HCT116 (cell line): ENCODE results near the gene HJURP. TPM values are rescaled to one million over a fixed set of nuclear protein-coding genes. Genes with fewer than 3 reads are reported as not detected.

Experiments used
- ATAC-seq: fragments of 200-7000 bp; cut with Tn5 transposase; 2 replicates; pipeline ENCODE4 v1.9.1; 2020; ENCODE audit warnings: mild to moderate bottlenecking, moderate library complexity
- BruUV-seq: library from RNA; stranded (reverse); fragments of 400-500 nt; replicated peaks from 2 replicates; lab custom pipeline; 2021; lab: Mats Ljungman, UMichigan
- CTCF ChIA-PET: fragments of 300-600 bp; sonication (Branson Sonifier 250); formaldehyde crosslinking; loops from one replicate; lab custom pipeline; 2021; ENCODE audit warnings: antibody characterized with exemption; lab: Charles Lee
- POLR2A ChIA-PET: fragments of 300-600, 350-600 bp; sonication (Branson Sonifier 250); formaldehyde crosslinking; loops from one replicate; lab custom pipeline; 2021; ENCODE audit warnings: antibody characterized with exemption; lab: Charles Lee
- RAD21 ChIA-PET, 2 experiments: fragments of 300-600 bp; sonication (Branson Sonifier 250); formaldehyde crosslinking; loops; one replicate each; lab custom pipeline; 2023; ENCODE audit warnings: low total read pairs in 2 of 2; ENCODE audit not compliant: uncharacterized antibody in 2 of 2, unreplicated experiment in 2 of 2, low non-redundant PET in 1 of 2; lab: Charles Lee
- DNase-seq: peaks from one replicate; pipeline ENCODE4 v3.0.0-alpha.2; 2010; ENCODE audit warnings: low read depth, low spot score
- H2AFZ ChIP-seq: fragments of 200-600 bp; shearing (Covaris generic), sonication (generic); 2 replicates; pipeline ENCODE4 v1.6.1; 2017; ENCODE audit warnings: low read depth, mixed run types, mixed read lengths, antibody characterized with exemption, low read length; ENCODE audit not compliant: poor library complexity, severe bottlenecking
- H3K27ac ChIP-seq: 2 replicates; pipeline ENCODE4 v1.5.1; 2012; ENCODE audit warnings: low read depth, low read length
- H3K27me3 ChIP-seq: fragments of 200-600 bp; sonication (generic); 2 replicates; pipeline ENCODE4 v1.6.1; 2016; ENCODE audit warnings: mixed run types, low read length, mixed read lengths; ENCODE audit not compliant: insufficient read depth
- H3K36me3 ChIP-seq, 2 experiments: fragments of 200-500 bp in 1 of 2; fragments of 200-600 bp in 1 of 2; sonication (Bioruptor generic) in 1 of 2; sonication (generic) in 1 of 2; 2 replicates each; pipeline versions ENCODE4 v1.5.1 to v1.6.1; 2014 to 2016; ENCODE audit warnings: low read length in 2 of 2, inconsistent platforms in 1 of 2, mixed read lengths in 1 of 2, mixed run types in 1 of 2; ENCODE audit not compliant: insufficient read depth in 2 of 2, control insufficient read depth in 1 of 2
- H3K4me1 ChIP-seq, 2 experiments: fragments of 200-600 bp in 1 of 2; sonication (generic) in 1 of 2; 2 replicates each; pipeline versions ENCODE4 v1.5.1 to v1.6.1; 2012 to 2017; ENCODE audit warnings: low read length in 2 of 2, inconsistent platforms in 1 of 2, mild to moderate bottlenecking in 1 of 2, mixed read lengths in 1 of 2, mixed run types in 1 of 2, moderate library complexity in 1 of 2; ENCODE audit not compliant: insufficient read depth in 2 of 2, control insufficient read depth in 1 of 2
- H3K4me2 ChIP-seq: fragments of 200-600 bp; sonication (generic); 2 replicates; pipeline ENCODE4 v1.6.1; 2017; ENCODE audit warnings: mixed run types, low read length, mixed read lengths
- H3K4me3 ChIP-seq, 2 experiments: fragments of 200-600 bp in 1 of 2; sonication (generic) in 1 of 2; replicated peaks in 1 of 2; 2 replicates each; pipeline ENCODE4 v1.5.1; 2011 to 2016; ENCODE audit warnings: low read length in 2 of 2, control low read depth in 1 of 2, low read depth in 1 of 2, mild to moderate bottlenecking in 1 of 2, mixed read lengths in 1 of 2, mixed run types in 1 of 2
- H3K79me2 ChIP-seq: fragments of 200-600 bp; sonication (generic); 2 replicates; pipeline ENCODE4 v1.6.1; 2017; ENCODE audit warnings: mild to moderate bottlenecking, mixed run types, low read length, moderate library complexity, mixed read lengths; ENCODE audit not compliant: insufficient read depth
- H3K9ac ChIP-seq: fragments of 200-600 bp; sonication (generic); 2 replicates; pipeline ENCODE4 v1.6.1; 2016; ENCODE audit warnings: low read length, mixed read lengths
- H3K9me2 ChIP-seq: fragments of 200-600 bp; sonication (generic), shearing (Covaris generic); 2 replicates; pipeline ENCODE4 v1.6.1; 2017; ENCODE audit warnings: mixed run types, mild to moderate bottlenecking, moderate library complexity; ENCODE audit not compliant: insufficient read depth
- H3K9me3 ChIP-seq, 2 experiments: fragments of 200-500 bp in 1 of 2; fragments of 200-600 bp in 1 of 2; sonication (Bioruptor generic) in 1 of 2; sonication (generic) in 1 of 2; 2 replicates each; pipeline ENCODE4 v1.6.1; 2014 to 2017; ENCODE audit warnings: low read length in 2 of 2, mixed read lengths in 2 of 2, inconsistent platforms in 1 of 2, low read depth in 1 of 2, mild to moderate bottlenecking in 1 of 2, mixed run types in 1 of 2, moderate library complexity in 1 of 2; ENCODE audit not compliant: control insufficient read depth in 1 of 2, insufficient read depth in 1 of 2
- H4K20me1 ChIP-seq: fragments of 200-600 bp; sonication (generic), shearing (Covaris generic); 2 replicates; pipeline ENCODE4 v1.6.1; 2017; ENCODE audit warnings: mixed run types, mild to moderate bottlenecking, moderate library complexity; ENCODE audit not compliant: insufficient read depth
- ATF3 ChIP-seq: IDR thresholded peaks from 2 replicates; pipeline ENCODE4 v1.6.1; 2012
- CEBPB ChIP-seq: IDR thresholded peaks from 2 replicates; pipeline ENCODE4 v1.6.1; 2012; ENCODE audit warnings: low read depth
- CTCF ChIP-seq, 3 experiments: fragments of 200-600 bp in 1 of 3; sonication (generic) in 1 of 3; IDR thresholded peaks in 2 of 3; conservative IDR thresholded peaks in 1 of 3; 2 replicates each; pipeline ENCODE4 v1.5.1; 2012 to 2017; ENCODE audit warnings: low read depth in 2 of 3, low read length in 2 of 3, antibody characterized with exemption in 1 of 3, borderline replicate concordance in 1 of 3, control low read depth in 1 of 3, mild to moderate bottlenecking in 1 of 3, mixed read lengths in 1 of 3, mixed run types in 1 of 3, moderate library complexity in 1 of 3; ENCODE audit not compliant: insufficient read depth in 1 of 3
- EZH2phosphoT487 ChIP-seq: fragments of 200-600 bp; IDR thresholded peaks from 2 replicates; pipeline ENCODE4 v1.6.1; 2018; ENCODE audit warnings: antibody characterized with exemption, borderline replicate concordance
- FOSL1 ChIP-seq: IDR thresholded peaks from 2 replicates; pipeline ENCODE4 v1.6.1; 2012; ENCODE audit warnings: low read depth
- JUND ChIP-seq: IDR thresholded peaks from 2 replicates; pipeline ENCODE4 v1.6.1; 2012
- POLR2A ChIP-seq: IDR thresholded peaks from 2 replicates; pipeline ENCODE4 v1.7.0; 2011; ENCODE audit warnings: borderline replicate concordance; ENCODE audit not compliant: insufficient read depth, insufficient read length; ENCODE audit errors: extremely low read depth
- POLR2AphosphoS5 ChIP-seq: IDR thresholded peaks from 2 replicates; pipeline ENCODE4 v1.6.1; 2011; ENCODE audit warnings: mild to moderate bottlenecking, low read depth, low read length, moderate library complexity
- RAD21 ChIP-seq: IDR thresholded peaks from 2 replicates; pipeline ENCODE4 v1.6.1; 2012; ENCODE audit warnings: low read depth, mild to moderate bottlenecking
- SRF ChIP-seq: IDR thresholded peaks from 2 replicates; pipeline ENCODE4 v1.6.1; 2012; ENCODE audit warnings: low read depth
- TCF7L2 ChIP-seq: IDR thresholded peaks from 2 replicates; pipeline ENCODE4 v1.7.0; 2011; ENCODE audit warnings: borderline replicate concordance, inconsistent platforms; ENCODE audit not compliant: insufficient read depth, insufficient read length; ENCODE audit errors: extremely low read depth
- YY1 ChIP-seq: IDR thresholded peaks from 2 replicates; pipeline ENCODE4 v1.6.1; 2011; ENCODE audit warnings: low read length, low read depth, moderate library complexity, mild to moderate bottlenecking; ENCODE audit not compliant: insufficient replicate concordance; ENCODE audit errors: extremely low read depth
- intact Hi-C: fragments of 100-400 bp; cut with micrococcal nuclease; formaldehyde crosslinking; loops from 2 replicates; pipeline ENCODE4 v1.10.0; 2022
- total RNA-seq: library from RNA; stranded (reverse); gene quantifications from one replicate; pipeline ENCODE4 v1.2.1, GENCODE V29; 2021; ENCODE audit not compliant: unreplicated experiment
- TF ChIP-seq, protein P1 (sequence below): IDR thresholded peaks from 2 replicates; pipeline ENCODE4 v1.6.1; 2011; ENCODE audit warnings: mild to moderate bottlenecking, low read length, moderate library complexity; ENCODE audit not compliant: insufficient replicate concordance; ENCODE audit errors: extremely low read depth

Gene HJURP
- total RNA-seq, 1 experiment from 2014 or later = 64.1 TPM

DNA sequence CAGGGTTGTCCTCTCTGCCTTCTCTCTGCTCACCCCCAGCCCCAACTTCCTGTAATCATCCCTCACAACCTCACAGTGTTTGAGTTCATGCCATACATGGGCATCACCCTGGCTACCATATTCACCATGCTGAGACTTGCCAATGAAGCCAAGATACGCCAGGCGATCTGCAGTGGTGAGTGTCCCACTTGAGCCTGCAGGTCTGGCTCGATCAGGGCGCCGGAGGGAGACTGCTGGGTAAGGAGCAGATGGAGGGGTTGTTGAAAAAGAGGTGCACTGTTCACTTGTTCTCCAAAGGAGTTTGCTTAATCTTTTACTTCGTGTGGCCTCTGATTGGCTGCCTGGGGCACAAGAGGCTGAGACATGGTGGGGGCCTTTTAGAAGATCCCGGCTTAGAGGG, 61.6 kb downstream of the HJURP start:
- ChIA-PET RAD21 (no interaction called here), POLR2A (no interaction called here), CTCF (no interaction called here)
- BruUV-seq = no TSS peak
- no peaks in the 10 kb centered on the region for H4K20me1 ChIP-seq
- DNase-seq (no peak), ATAC-seq (no peak)
- no peak overlapping the region for H2AFZ ChIP-seq
- no peaks in the 10 kb centered on the region for H3K4me1 ChIP-seq
- no peak overlapping the region for H3K9ac ChIP-seq
- H3K9me3 ChIP-seq = no peaks in the 10 kb centered on the region
- H3K79me2 ChIP-seq = no peaks in the 10 kb centered on the region
- no peaks in the 10 kb centered on the region for H3K36me3 ChIP-seq
- no peak overlapping the region for H3K4me2 ChIP-seq
- H3K9me2 ChIP-seq = no peaks in the 10 kb centered on the region
- no peak overlapping the region for H3K27ac ChIP-seq
- H3K4me3 ChIP-seq = no peak overlapping the region
- TF ChIP-seq, protein P1, sequence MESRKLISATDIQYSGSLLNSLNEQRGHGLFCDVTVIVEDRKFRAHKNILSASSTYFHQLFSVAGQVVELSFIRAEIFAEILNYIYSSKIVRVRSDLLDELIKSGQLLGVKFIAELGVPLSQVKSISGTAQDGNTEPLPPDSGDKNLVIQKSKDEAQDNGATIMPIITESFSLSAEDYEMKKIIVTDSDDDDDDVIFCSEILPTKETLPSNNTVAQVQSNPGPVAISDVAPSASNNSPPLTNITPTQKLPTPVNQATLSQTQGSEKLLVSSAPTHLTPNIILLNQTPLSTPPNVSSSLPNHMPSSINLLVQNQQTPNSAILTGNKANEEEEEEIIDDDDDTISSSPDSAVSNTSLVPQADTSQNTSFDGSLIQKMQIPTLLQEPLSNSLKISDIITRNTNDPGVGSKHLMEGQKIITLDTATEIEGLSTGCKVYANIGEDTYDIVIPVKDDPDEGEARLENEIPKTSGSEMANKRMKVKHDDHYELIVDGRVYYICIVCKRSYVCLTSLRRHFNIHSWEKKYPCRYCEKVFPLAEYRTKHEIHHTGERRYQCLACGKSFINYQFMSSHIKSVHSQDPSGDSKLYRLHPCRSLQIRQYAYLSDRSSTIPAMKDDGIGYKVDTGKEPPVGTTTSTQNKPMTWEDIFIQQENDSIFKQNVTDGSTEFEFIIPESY = no peak
- TF ChIP-seq FOSL1 = no peak
- TF ChIP-seq RAD21 = no peak
- no peak for TF ChIP-seq EZH2phosphoT487
- no peak for TF ChIP-seq CEBPB
- no peak for TF ChIP-seq JUND
- TF ChIP-seq CTCF (IDR thresholded peaks at IDR 0.05 in 2 of 3, conservative IDR thresholded peaks at IDR 0.05 in 1 of 3; ENCODE audit: borderline replicate concordance in 1 of 3, insufficient read depth in 1 of 3, low read depth in 2 of 3, low read length in 2 of 3) = no peak
- TF ChIP-seq POLR2AphosphoS5 = no peak
- no peak for TF ChIP-seq ATF3
- TF ChIP-seq TCF7L2 = no peak
- no peak for TF ChIP-seq POLR2A
- TF ChIP-seq SRF = no peak
- TF ChIP-seq YY1 = no peak
- H3K27me3 ChIP-seq = no peaks in the 10 kb centered on the region
- intact Hi-C loops = no loop called here
